GM23338 (cell line): ENCODE results near the gene ZNF217. TPM values are rescaled to one million over a fixed set of nuclear protein-coding genes. Genes with fewer than 3 reads are reported as not detected.

Experiments
- ATAC-seq: fragments of 200-7000 bp; cut with Tn5 transposase; 3 replicates; pipeline ENCODE4 v1.9.1; 2020
- DNase-seq: peaks from one replicate; pipeline ENCODE4 v3.0.0-alpha.2; 2015; ENCODE audit warnings: low spot score
- H2AFZ ChIP-seq: fragments of 200-600 bp; sonication (generic); 2 replicates; pipeline ENCODE4 v1.8.0; 2016; ENCODE audit warnings: antibody characterized with exemption, mild to moderate bottlenecking, moderate library complexity
- H3F3A ChIP-seq: fragments of 200-600 bp; sonication (generic); replicated peaks from 2 replicates; pipeline ENCODE4 v1.8.0; 2017; ENCODE audit warnings: antibody characterized with exemption, mixed run types, low read depth
- H3K27ac ChIP-seq: fragments of 200-600 bp; sonication (generic); 2 replicates; pipeline ENCODE4 v1.6.1; 2016; ENCODE audit warnings: low read depth
- H3K27me3 ChIP-seq: fragments of 200-600 bp; sonication (generic); 2 replicates; pipeline ENCODE4 v1.8.0; 2016; ENCODE audit warnings: mild to moderate bottlenecking, mixed run types, moderate library complexity; ENCODE audit not compliant: insufficient read depth
- H3K36me3 ChIP-seq: fragments of 200-600 bp; sonication (generic); 2 replicates; pipeline ENCODE4 v1.8.0; 2016; ENCODE audit warnings: mild to moderate bottlenecking; ENCODE audit not compliant: insufficient read depth
- H3K4me1 ChIP-seq: fragments of 200-600 bp; sonication (generic); 2 replicates; pipeline ENCODE4 v1.8.0; 2016; ENCODE audit warnings: mild to moderate bottlenecking, moderate library complexity; ENCODE audit not compliant: insufficient read depth
- H3K4me2 ChIP-seq: fragments of 200-600 bp; sonication (generic); 2 replicates; pipeline ENCODE4 v1.7.1; 2017; ENCODE audit warnings: mixed run types
- H3K4me3 ChIP-seq: fragments of 200-600 bp; sonication (generic); 2 replicates; pipeline ENCODE4 v1.6.1; 2016; ENCODE audit warnings: mixed run types
- H3K79me2 ChIP-seq: fragments of 200-600 bp; sonication (generic); replicated peaks from 2 replicates; pipeline ENCODE4 v1.8.0; 2017; ENCODE audit warnings: mild to moderate bottlenecking; ENCODE audit not compliant: insufficient read depth
- H3K9me2 ChIP-seq: fragments of 200-600 bp; sonication (generic); 2 replicates; pipeline ENCODE4 v1.8.0; 2017; ENCODE audit not compliant: insufficient read depth
- H4K20me1 ChIP-seq: fragments of 200-600 bp; sonication (generic); replicated peaks from 2 replicates; pipeline ENCODE4 v1.8.0; 2017; ENCODE audit warnings: mild to moderate bottlenecking; ENCODE audit not compliant: insufficient read depth
- H3K27ac Mint-ChIP-seq: 2 replicates; pipeline ENCODE4 v1.8.0; 2020; ENCODE audit warnings: inconsistent platforms, mild to moderate bottlenecking, moderate library complexity, mixed read lengths
- H3K27me3 Mint-ChIP-seq: 3 replicates; pipeline ENCODE4 v1.8.0; 2022; ENCODE audit warnings: low read depth, mild to moderate bottlenecking, moderate library complexity, mixed read lengths, inconsistent platforms; ENCODE audit not compliant: insufficient read depth, poor library complexity
- H3K36me3 Mint-ChIP-seq: 3 replicates; pipeline ENCODE4 v1.8.0; 2021; ENCODE audit warnings: low read depth, mild to moderate bottlenecking, inconsistent platforms, moderate library complexity, mixed read lengths
- H3K4me1 Mint-ChIP-seq: 3 replicates; pipeline ENCODE4 v1.8.0; 2020; ENCODE audit warnings: mild to moderate bottlenecking, inconsistent platforms, mixed read lengths
- H3K4me3 Mint-ChIP-seq: 3 replicates; pipeline ENCODE4 v1.8.0; 2021; ENCODE audit warnings: moderate library complexity, mild to moderate bottlenecking, inconsistent platforms, mixed read lengths
- H3K9me3 Mint-ChIP-seq: 3 replicates; pipeline ENCODE4 v1.8.0; 2020; ENCODE audit warnings: moderate library complexity, mild to moderate bottlenecking, inconsistent platforms, mixed read lengths
- CREB1 ChIP-seq: fragments of 250-450 bp; sonication (Bioruptor Pico); IDR thresholded peaks from 2 replicates; pipeline ENCODE4 v1.5.0; 2020; ENCODE audit warnings: low read depth, mild to moderate bottlenecking, moderate library complexity
- CTCF ChIP-seq, 2 experiments: fragments of 200-600 bp in 1 of 2; sonication (generic) in 1 of 2; conservative IDR thresholded peaks; 2 replicates each; pipeline versions ENCODE4 v1.5.1 to v1.6.1; 2016 to 2017; ENCODE audit warnings: antibody characterized with exemption in 2 of 2, low read depth in 2 of 2, mild to moderate bottlenecking in 2 of 2, moderate library complexity in 1 of 2
- ETS1 ChIP-seq: IDR thresholded peaks from 2 replicates; pipeline ENCODE4 v1.6.1; 2016; ENCODE audit warnings: antibody characterized with exemption
- EZH2 ChIP-seq: fragments of 200-600 bp; sonication (generic); IDR thresholded peaks from one replicate; pipeline ENCODE4 v1.8.0; 2017; ENCODE audit warnings: antibody characterized with exemption, mild to moderate bottlenecking, low read depth; ENCODE audit not compliant: unreplicated experiment
- EZH2phosphoT487 ChIP-seq: fragments of 200-600 bp; sonication (generic); IDR thresholded peaks from one replicate; pipeline ENCODE4 v1.8.1; 2018; ENCODE audit warnings: antibody characterized with exemption; ENCODE audit not compliant: unreplicated experiment
- JUNB ChIP-seq: IDR thresholded peaks from one replicate; pipeline ENCODE4 v1.6.1; 2016; ENCODE audit warnings: antibody characterized with exemption; ENCODE audit not compliant: unreplicated experiment
- NANOG ChIP-seq: IDR thresholded peaks from 2 replicates; pipeline ENCODE4 v1.6.1; 2016; ENCODE audit warnings: antibody characterized with exemption, borderline replicate concordance
- POLR2AphosphoS5 ChIP-seq: IDR thresholded peaks from 2 replicates; pipeline ENCODE4 v1.6.1; 2016; ENCODE audit warnings: antibody characterized with exemption, low read depth
- REST ChIP-seq: IDR thresholded peaks from one replicate; pipeline ENCODE4 v1.6.1; 2018; ENCODE audit warnings: antibody characterized with exemption; ENCODE audit not compliant: unreplicated experiment
- STAT1 ChIP-seq: IDR thresholded peaks from one replicate; pipeline ENCODE4 v1.6.1; 2016; ENCODE audit warnings: antibody characterized with exemption; ENCODE audit not compliant: unreplicated experiment
- ZNF114 ChIP-seq: fragments of 250-450 bp; sonication (Bioruptor Pico); IDR thresholded peaks from 2 replicates; pipeline ENCODE4 v1.5.0; 2020; ENCODE audit warnings: mild to moderate bottlenecking, moderate library complexity
- ZNF331 ChIP-seq: fragments of 250-450 bp; sonication (Bioruptor Pico); IDR thresholded peaks from 2 replicates; pipeline ENCODE4 v1.5.0; 2020; ENCODE audit warnings: low read depth, mild to moderate bottlenecking, moderate library complexity
- ZNF462 ChIP-seq: fragments of 250-450 bp; sonication (Bioruptor Pico); IDR thresholded peaks from 2 replicates; pipeline ENCODE4 v1.5.0; 2020; ENCODE audit warnings: mild to moderate bottlenecking, moderate library complexity
- polyA plus RNA-seq: library from polyadenylated mRNA; unstranded; fragments of >200 nt; fragmentation: Nextera tagmentation; extraction: Ambion mirVana; gene quantifications from 2 replicates; pipeline ENCODE4 v1.2.1, GENCODE V29; 2016
- total RNA-seq: library from RNA; depleted of rRNA; stranded (reverse); fragments of >200 nt; shearing (Covaris generic); gene quantifications from 2 replicates; pipeline ENCODE4 v1.2.3, GENCODE V29; 2014

The ZNF217 gene
- total and polyA plus RNA-seq, 2 experiments from 2014 or later: 32.8 to 78.0 TPM

GRCh38 chr20:53535878-53536277 lies 57.8 kb downstream of the ZNF217 start:
- no peak for TF ChIP-seq EZH2
- TF ChIP-seq ZNF462 (CRISPR knock-in tag): no peak
- TF ChIP-seq POLR2AphosphoS5: no peak
- TF ChIP-seq STAT1: no peak
- no peak for TF ChIP-seq CREB1 (CRISPR knock-in tag)
- TF ChIP-seq NANOG: no peak
- no peak for TF ChIP-seq REST
- TF ChIP-seq CTCF (conservative IDR thresholded peaks at IDR 0.05; ENCODE audit: low read depth in 2 of 2): no peak
- no peak for TF ChIP-seq JUNB
- no peak for TF ChIP-seq ETS1
- no peak for TF ChIP-seq ZNF331 (CRISPR knock-in tag)
- no peak for TF ChIP-seq EZH2phosphoT487
- no peak for TF ChIP-seq ZNF114
- no peak overlapping the region for H3K4me3 ChIP-seq
- Mint-ChIP-seq H3K27me3 (peaks cover 2% of the 10 kb centered on the region), H3K4me3 (no peak overlapping the region), H3K9me3 (no peaks in the 10 kb centered on the region), H3K36me3 (no peaks in the 10 kb centered on the region), H3K4me1 (no peaks in the 10 kb centered on the region), H3K27ac (no peak overlapping the region)
- no peaks in the 10 kb centered on the region for H3K27me3 ChIP-seq
- H3K4me1 ChIP-seq: no peaks in the 10 kb centered on the region
- no peak overlapping the region for H3K27ac ChIP-seq
- H3K36me3 ChIP-seq: no peaks in the 10 kb centered on the region
- no peak overlapping the region for H3K4me2 ChIP-seq
- DNase-seq: no peak
- H3K9me2 ChIP-seq: no peaks in the 10 kb centered on the region
- H4K20me1 ChIP-seq: no peaks in the 10 kb centered on the region
- no peaks in the 10 kb centered on the region for H3K79me2 ChIP-seq
- ATAC-seq: no peak
- H3F3A ChIP-seq: no peaks in the 10 kb centered on the region
- peak overlapping the region; percentile 88 for H2AFZ ChIP-seq
